Sciatic nerve (tissue), 2 donors: ENCODE measurements around the gene EIF2B1. TPM values are rescaled to one million over a fixed set of nuclear protein-coding genes. Genes with fewer than 3 reads are reported as not detected.

Experiments used
- ATAC-seq: fragments of 200-7000 bp; cut with Tn5 transposase; one replicate; pipeline ENCODE4 v1.9.1; 2020; ENCODE audit warnings: mild to moderate bottlenecking, moderate library complexity
- DNase-seq: peaks from one replicate; pipeline ENCODE4 v3.0.0-alpha.2; 2020; ENCODE audit warnings: low spot score
- intact Hi-C: fragments of 100-400 bp; cut with DNase I; formaldehyde crosslinking; loops from one replicate; pipeline ENCODE4 v1.14.2; 2022
- total RNA-seq: library from RNA; stranded (reverse); fragmentation: NEBNext Ultra II Directional; extraction: Animal tissue kit (Norgen Biotek cat#: 25700); gene quantifications from one replicate; pipeline ENCODE4 v1.2.1, GENCODE V29; 2021
- donor health status: DM: no; HTN: no; CAD: no.
- donor health status: DM: no; HTN: no; CAD: no.

EIF2B1 gene
- total RNA-seq, 1 donor from 2014 or later: 37.1 TPM

GRCh38 chr12:123578243-123578642 is 55.2 kb downstream of the EIF2B1 start:
- DNase-seq: no peak
- ATAC-seq: no peak
- intact Hi-C loops: no loop called here

- ATAC-seq (no peak), DNase-seq (no peak)
- intact Hi-C loops: no loop called here
Measured at GRCh38 chr12:123576611-123577010, 56.9 kb downstream of the EIF2B1 start.

GRCh38 chr12:123573870-123574269 is 59.6 kb downstream of the EIF2B1 start:
- ATAC-seq (no peak), DNase-seq (no peak)
- intact Hi-C loops: no loop called here

GRCh38 chr12:123572391-123572790 is 61.1 kb downstream of the EIF2B1 start:
- intact Hi-C loops: no loop called here
- DNase-seq (no peak), ATAC-seq (no peak)

- ATAC-seq (peak; percentile 89), DNase-seq (peak; percentile 66)
- intact Hi-C loops: no loop called here
Measured at GRCh38 chr12:123571343-123571813, 62.1 kb downstream of the EIF2B1 start.

Other genes with a start within 250 kb of the EIF2B1 start
- gene KMT5A, start 249.6 kb downstream of the EIF2B1 start, total RNA-seq: 41.5 TPM
- gene RILPL2, start 197.0 kb downstream of the EIF2B1 start, total RNA-seq: 5.3 TPM
- gene SNRNP35, start 175.5 kb downstream of the EIF2B1 start, total RNA-seq: 26.9 TPM
- gene RILPL1, start 100.0 kb downstream of the EIF2B1 start, total RNA-seq: 24.7 TPM
- gene TMED2, start 49.1 kb downstream of the EIF2B1 start, total RNA-seq: 127 TPM
- gene DDX55, start 31.6 kb downstream of the EIF2B1 start, total RNA-seq: 22.6 TPM
- 20.4 TPM for gene GTF2H3, start 143 bp upstream of the EIF2B1 start, total RNA-seq
- 14.0 TPM for gene TCTN2, start 37.4 kb upstream of the EIF2B1 start, total RNA-seq
- 28.8 TPM for gene ATP6V0A2, start 78.7 kb upstream of the EIF2B1 start, total RNA-seq
- 0.76 TPM for gene DNAH10, start 128.6 kb upstream of the EIF2B1 start, total RNA-seq